Caco-2 (cell line): Measurements from ENCODE around the gene MYO16. TPM values are rescaled to one million over a fixed set of nuclear protein-coding genes. Genes with fewer than 3 reads are reported as not detected.

Experiments
- BruUV-seq: library from RNA; stranded (reverse); fragments of 400-500 nt; replicated peaks from 2 replicates; lab custom pipeline; 2021; lab: Mats Ljungman, UMichigan
- CTCF ChIA-PET: fragments of 300-600 bp; sonication (Branson Sonifier 250); formaldehyde crosslinking; loops from one replicate; lab custom pipeline; 2022; ENCODE audit warnings: antibody characterized with exemption; lab: Charles Lee
- POLR2A ChIA-PET: fragments of 300-600 bp; sonication (Branson Sonifier 250); formaldehyde crosslinking; loops from one replicate; lab custom pipeline; 2022; ENCODE audit warnings: antibody characterized with exemption; lab: Charles Lee
- DNase-seq, 2 experiments: peaks; one replicate each; pipeline versions ENCODE4 v3.0.0 to v3.0.0-alpha.2; 2020 to 2022
- H3K27me3 ChIP-seq: replicated peaks from 2 replicates; pipeline ENCODE4 v1.6.0; 2011; ENCODE audit warnings: low read length; ENCODE audit not compliant: control insufficient read depth, insufficient read depth
- H3K36me3 ChIP-seq: 2 replicates; pipeline ENCODE4 v1.5.1; 2011; ENCODE audit warnings: low read length; ENCODE audit not compliant: control insufficient read depth, insufficient read depth
- H3K4me1 ChIP-seq: fragments of 250-450 bp; sonication (Bioruptor Pico); 2 replicates; pipeline ENCODE4 v1.5.1; 2020; ENCODE audit warnings: mild to moderate bottlenecking
- H3K4me3 ChIP-seq: 2 replicates; pipeline ENCODE4 v1.5.1; 2011; ENCODE audit warnings: low read depth, mild to moderate bottlenecking, control low read depth, low read length
- H3K9me3 ChIP-seq: fragments of 250-450 bp; sonication (Bioruptor Pico); 2 replicates; pipeline ENCODE4 v1.5.1; 2020; ENCODE audit warnings: mild to moderate bottlenecking, moderate library complexity
- H3K27ac Mint-ChIP-seq: one replicate; pipeline ENCODE4 v1.8.0; 2022; ENCODE audit warnings: mixed read lengths; ENCODE audit not compliant: unreplicated experiment
- H3K27me3 Mint-ChIP-seq: one replicate; pipeline ENCODE4 v1.8.0; 2022; ENCODE audit warnings: mixed read lengths; ENCODE audit not compliant: insufficient read depth, unreplicated experiment
- H3K36me3 Mint-ChIP-seq: one replicate; pipeline ENCODE4 v1.8.0; 2022; ENCODE audit warnings: mild to moderate bottlenecking, mixed read lengths; ENCODE audit not compliant: insufficient read depth, unreplicated experiment
- H3K4me1 Mint-ChIP-seq: one replicate; pipeline ENCODE4 v1.8.0; 2022; ENCODE audit warnings: low read depth, mixed read lengths; ENCODE audit not compliant: unreplicated experiment
- H3K4me3 Mint-ChIP-seq: one replicate; pipeline ENCODE4 v1.8.0; 2022; ENCODE audit warnings: mild to moderate bottlenecking, moderate library complexity, mixed read lengths; ENCODE audit not compliant: unreplicated experiment
- H3K9me3 Mint-ChIP-seq: one replicate; pipeline ENCODE4 v1.8.0; 2022; ENCODE audit warnings: mixed read lengths; ENCODE audit not compliant: unreplicated experiment
- CTCF ChIP-seq, 2 experiments: fragments of 200-600 bp in 1 of 2; IDR thresholded peaks; 1 replicate in 1 of 2; 2 replicates in 1 of 2; pipeline versions ENCODE4 v1.5.1 to v1.8.0; 2011 to 2022; ENCODE audit warnings: antibody characterized with exemption in 1 of 2, control low read depth in 1 of 2, inconsistent platforms in 1 of 2, low read depth in 1 of 2, low read length in 1 of 2, mild to moderate bottlenecking in 1 of 2, moderate library complexity in 1 of 2; ENCODE audit not compliant: insufficient read depth in 1 of 2, severe bottlenecking in 1 of 2, unreplicated experiment in 1 of 2
- intact Hi-C: fragments of 100-400 bp; cut with micrococcal nuclease; formaldehyde crosslinking; loops from one replicate; pipeline ENCODE4 v1.10.0; 2022; ENCODE audit not compliant: unreplicated experiment
- total RNA-seq: library from RNA; stranded (reverse); gene quantifications from 2 replicates; pipeline ENCODE4 v1.2.3, GENCODE V29; 2022

MYO16 gene
- total RNA-seq, 1 experiment from 2014 or later, result not detected

GRCh38 chr13:108897955-108898354 lies 268.5 kb downstream of the MYO16 start:
- H3K4me3 Mint-ChIP-seq, result no peak overlapping the region
- intact Hi-C loops, result loop anchor here (1.0 to 10.0 kb wide), 7 partner anchors 133 to 671 kb away; no protein-coding TSS in a partner anchor
- H3K27ac Mint-ChIP-seq, result no peak overlapping the region
- POLR2A ChIA-PET, result interaction anchor here (0.6 kb wide), 1 partner anchor 164 kb away, joined by 5 read pairs; no protein-coding TSS in a partner anchor
- H3K4me1 Mint-ChIP-seq, result no peaks in the 10 kb centered on the region
- no peak for DNase-seq
- CTCF ChIA-PET, result interaction anchor here (0.7 kb wide), 1 partner anchor 319 kb away, joined by 4 read pairs; no protein-coding TSS in a partner anchor
- BruUV-seq, result no TSS peak
- H3K36me3 Mint-ChIP-seq, result peaks cover 5% of the 10 kb centered on the region
- peaks cover 9% of the 10 kb centered on the region for H3K9me3 Mint-ChIP-seq
- Histone ChIP-seq H3K9me3 (no peaks in the 10 kb centered on the region), H3K27me3 (no peaks in the 10 kb centered on the region), H3K4me1 (no peaks in the 10 kb centered on the region), H3K4me3 (no peak overlapping the region), H3K36me3 (no peaks in the 10 kb centered on the region)
- H3K27me3 Mint-ChIP-seq, result peaks cover 3% of the 10 kb centered on the region
- TF ChIP-seq CTCF (IDR thresholded peaks at IDR 0.05; ENCODE audit: insufficient read depth in 1 of 2, low read depth in 1 of 2, low read length in 1 of 2, severe bottlenecking in 1 of 2, unreplicated experiment in 1 of 2), result no peak

GRCh38 chr13:108902405-108903155 lies 273.2 kb downstream of the MYO16 start:
- DNase-seq, result no peak
- BruUV-seq, result no TSS peak
- no peaks in the 10 kb centered on the region for H3K4me1 ChIP-seq
- no peaks in the 10 kb centered on the region for H3K36me3 ChIP-seq
- no peaks in the 10 kb centered on the region for H3K27me3 ChIP-seq
- no peak overlapping the region for H3K4me3 ChIP-seq
- peaks cover 9% of the 10 kb centered on the region for H3K9me3 Mint-ChIP-seq
- no peak overlapping the region for H3K4me3 Mint-ChIP-seq
- 0 out of 2 replicates have a peak, but pooled peaks cover 3% of the 10 kb centered on the region for H3K9me3 ChIP-seq
- ChIA-PET CTCF (no interaction called here), POLR2A (no interaction called here)
- peaks cover 3% of the 10 kb centered on the region for H3K27me3 Mint-ChIP-seq
- H3K4me1 Mint-ChIP-seq, result no peaks in the 10 kb centered on the region
- no peaks in the 10 kb centered on the region for H3K36me3 Mint-ChIP-seq
- H3K27ac Mint-ChIP-seq, result no peak overlapping the region
- intact Hi-C loops, result no loop called here
- TF ChIP-seq CTCF (IDR thresholded peaks at IDR 0.05; ENCODE audit: insufficient read depth in 1 of 2, low read depth in 1 of 2, low read length in 1 of 2, severe bottlenecking in 1 of 2, unreplicated experiment in 1 of 2), result no peak

- CTCF ChIA-PET, result interaction anchor here (0.6 kb wide), 1 partner anchor 10 kb away, joined by 3 read pairs; no protein-coding TSS in a partner anchor
- BruUV-seq, result no TSS peak
- Histone ChIP-seq H3K4me3 (no peak overlapping the region), H3K4me1 (no peaks in the 10 kb centered on the region), H3K9me3 (0 out of 2 replicates have a peak, but pooled peaks cover 3% of the 10 kb centered on the region), H3K27me3 (no peaks in the 10 kb centered on the region), H3K36me3 (no peaks in the 10 kb centered on the region)
- POLR2A ChIA-PET, result no interaction called here
- peaks cover 3% of the 10 kb centered on the region for H3K27me3 Mint-ChIP-seq
- no peaks in the 10 kb centered on the region for H3K36me3 Mint-ChIP-seq
- no peak overlapping the region for H3K27ac Mint-ChIP-seq
- no peak overlapping the region for H3K4me3 Mint-ChIP-seq
- peaks cover 9% of the 10 kb centered on the region for H3K9me3 Mint-ChIP-seq
- intact Hi-C loops, result no loop called here
- H3K4me1 Mint-ChIP-seq, result no peaks in the 10 kb centered on the region
- no peak for DNase-seq
- no peak for TF ChIP-seq CTCF (IDR thresholded peaks at IDR 0.05; ENCODE audit: insufficient read depth in 1 of 2, low read depth in 1 of 2, low read length in 1 of 2, severe bottlenecking in 1 of 2, unreplicated experiment in 1 of 2)
Observed at GRCh38 chr13:108903613-108904012, 274.2 kb downstream of the MYO16 start.
